ENCODE results near the gene RIMKLA.

- no peak for TF ChIP-seq CTCF (IDR thresholded peaks at IDR 0.05)
- TF ChIP-seq POLR2A (IDR thresholded peaks at IDR 0.05), result no peak
These were observed 602 bp upstream of the RIMKLA start for GRCh38 chr1:42379794-42380585.

All from Peyer's patch (tissue), 4 donors.